ENCODE results near the gene KMT2D. TPM values are rescaled to one million over a fixed set of nuclear protein-coding genes. Genes with fewer than 3 reads are reported as not detected.

KMT2D gene
- polyA plus RNA-seq, 1 of the 3 experiments (the other 2 are of a cell fraction): 30.5 TPM

DNA sequence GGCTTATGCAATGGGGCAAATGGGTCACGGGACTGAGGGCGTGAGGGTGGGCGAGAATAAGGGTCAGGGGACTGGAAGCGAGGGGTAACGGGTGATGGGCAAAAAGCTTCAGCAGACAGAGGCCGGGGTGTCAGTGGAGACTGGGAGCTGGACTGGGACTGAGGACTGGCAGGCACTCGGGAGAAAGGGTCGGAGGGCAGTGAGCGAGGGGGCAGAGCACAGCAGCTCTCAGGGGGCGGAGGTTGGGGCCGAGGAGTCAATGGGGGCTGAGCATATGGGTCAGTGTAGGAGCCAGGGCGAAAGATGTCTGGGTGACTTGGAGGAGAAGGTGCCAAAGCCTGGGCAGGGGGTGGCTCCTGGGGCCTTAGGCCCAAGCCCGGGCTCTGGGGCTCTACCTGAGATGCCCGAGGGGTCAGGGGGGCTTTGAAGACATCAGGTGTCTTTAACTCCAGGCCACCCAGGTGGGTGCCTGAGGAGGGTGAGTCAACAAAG, 20.2 kb downstream of the KMT2D start:
- WGBS (ENCODE audit: low lambda C conversion rate): 92% methylated on average over 14 of the region's 14 CpGs
- Histone ChIP-seq H3K27ac (ENCODE audit: low read depth in 2 of 2, low read length in 1 of 2) (no peak overlapping the region), H3K9me2 (no peaks in the 10 kb centered on the region), H3K9ac (no peak overlapping the region), H2AFZ (ENCODE audit: low read depth) (no peak overlapping the region), H3K4me3 (ENCODE audit: low read depth in 2 of 2, low read length in 1 of 2) (no peak overlapping the region), H3K4me2 (no peak overlapping the region), H3K79me2 (ENCODE audit: insufficient read depth) (no peaks in the 10 kb centered on the region), H3K4me1 (ENCODE audit: control insufficient read depth in 1 of 2, insufficient read depth in 2 of 2, low read depth in 1 of 2, low read length in 1 of 2) (no peaks in the 10 kb centered on the region), H3K9me3 (no peaks in the 10 kb centered on the region), H3K27me3 (ENCODE audit: insufficient read depth) (no peaks in the 10 kb centered on the region), H4K20me1 (ENCODE audit: insufficient read depth) (no peaks in the 10 kb centered on the region), H3K36me3 (replicated peaks in 1 of 2; ENCODE audit: control insufficient read depth in 1 of 2, insufficient read depth in 2 of 2, low read length in 1 of 2) (peaks cover 48 to 87% of the 10 kb centered on the region in 2 experiments), H3F3A (replicated peaks; ENCODE audit: insufficient read depth) (no peaks in the 10 kb centered on the region)
- ChIA-PET POLR2A (interaction anchor here (1.0 kb wide), 1 partner anchor 11 kb away, joined by 3 read pairs; no protein-coding TSS in a partner anchor), CTCF (interaction anchor here (0.6 to 1.3 kb wide), 5 partner anchors 14 to 52 kb away, joined by 3 to 4 read pairs (median 3); no protein-coding TSS in a partner anchor)
- TF ChIP-seq RXRA (IDR thresholded peaks at IDR 0.05; ENCODE audit: borderline replicate concordance, low read depth) (no peak), NFIC (IDR thresholded peaks at IDR 0.05; ENCODE audit: borderline replicate concordance) (no peak), RFX5 (IDR thresholded peaks at IDR 0.05; ENCODE audit: low read length) (no peak), RAD21 (IDR thresholded peaks at IDR 0.05; ENCODE audit: low read length) (no peak), YY1 (IDR thresholded peaks at IDR 0.05; ENCODE audit: low read depth) (no peak), TCF12 (IDR thresholded peaks at IDR 0.05) (no peak), FOSL2 (IDR thresholded peaks at IDR 0.05; ENCODE audit: borderline replicate concordance, low read depth) (no peak), TEAD4 (IDR thresholded peaks at IDR 0.05; ENCODE audit: borderline replicate concordance, insufficient read depth) (no peak)
- DNase-seq: no peak

DNA sequence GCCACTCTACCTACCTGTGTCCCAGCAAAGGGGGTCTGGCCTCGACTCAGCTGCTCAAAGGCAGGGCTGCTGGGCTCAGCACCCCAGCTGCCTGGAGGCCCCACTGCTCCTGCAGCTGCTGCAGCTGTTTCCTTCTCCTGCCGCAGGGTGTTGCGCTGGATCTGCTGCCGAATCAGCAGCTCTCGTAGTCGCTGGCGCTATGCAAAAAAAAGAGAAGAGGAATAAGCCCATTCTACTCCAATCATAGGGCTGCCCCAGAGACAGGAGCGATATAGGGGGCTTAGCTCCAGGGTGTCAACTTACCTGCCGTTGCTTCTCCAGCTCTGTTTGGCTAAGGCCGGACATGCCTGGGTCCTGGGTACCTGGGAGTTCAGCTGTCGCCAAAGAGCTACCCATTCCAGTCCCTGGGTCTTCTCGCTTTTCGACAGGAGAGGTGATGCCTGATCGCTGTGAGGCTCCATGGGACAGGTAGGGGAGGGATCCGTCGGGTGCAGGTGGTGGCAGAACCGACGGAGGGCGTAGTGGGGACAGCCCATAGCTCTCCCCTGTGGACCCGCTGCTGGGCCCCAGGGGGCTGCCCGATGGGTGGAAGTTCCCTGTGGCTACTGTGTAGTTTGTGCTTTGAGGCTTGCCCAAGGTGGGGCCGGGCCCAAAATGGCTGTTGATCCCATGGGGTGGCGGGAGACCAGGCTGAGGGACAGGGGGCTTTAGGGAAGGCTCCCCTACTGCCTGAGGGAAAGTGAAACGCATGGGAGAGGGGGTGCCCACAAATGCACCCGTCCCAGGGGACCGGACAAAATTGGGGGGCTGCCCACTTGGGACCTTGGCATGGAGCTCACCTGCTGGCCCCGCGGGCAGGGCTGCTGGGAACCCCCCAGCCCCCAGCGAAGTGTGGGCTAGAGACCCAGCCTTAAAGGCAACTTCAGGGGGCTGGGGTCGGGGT, 20.9 kb downstream of the KMT2D start:
- DNase-seq: no peak
- Histone ChIP-seq H3K79me2 (ENCODE audit: insufficient read depth) (no peaks in the 10 kb centered on the region), H3K9me3 (no peaks in the 10 kb centered on the region), H3K9me2 (no peaks in the 10 kb centered on the region), H3K4me1 (ENCODE audit: control insufficient read depth in 1 of 2, insufficient read depth in 2 of 2, low read depth in 1 of 2, low read length in 1 of 2) (no peaks in the 10 kb centered on the region), H3K36me3 (replicated peaks in 1 of 2; ENCODE audit: control insufficient read depth in 1 of 2, insufficient read depth in 2 of 2, low read length in 1 of 2) (peaks cover 48 to 88% of the 10 kb centered on the region in 2 experiments), H3K9ac (no peak overlapping the region), H3F3A (replicated peaks; ENCODE audit: insufficient read depth) (no peaks in the 10 kb centered on the region), H2AFZ (ENCODE audit: low read depth) (no peak overlapping the region), H4K20me1 (ENCODE audit: insufficient read depth) (no peaks in the 10 kb centered on the region), H3K4me2 (no peak overlapping the region), H3K27me3 (ENCODE audit: insufficient read depth) (no peaks in the 10 kb centered on the region), H3K4me3 (ENCODE audit: low read depth in 2 of 2, low read length in 1 of 2) (no peak overlapping the region), H3K27ac (ENCODE audit: low read depth in 2 of 2, low read length in 1 of 2) (no peak overlapping the region)
- no peak for TF ChIP-seq TAF1 (IDR thresholded peaks at IDR 0.05; ENCODE audit: borderline replicate concordance, low read depth, low read length)
- TF ChIP-seq, protein P1, sequence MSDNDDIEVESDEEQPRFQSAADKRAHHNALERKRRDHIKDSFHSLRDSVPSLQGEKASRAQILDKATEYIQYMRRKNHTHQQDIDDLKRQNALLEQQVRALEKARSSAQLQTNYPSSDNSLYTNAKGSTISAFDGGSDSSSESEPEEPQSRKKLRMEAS (IDR thresholded peaks at IDR 0.05; ENCODE audit: low read depth): no peak
- TF ChIP-seq, protein P2, sequence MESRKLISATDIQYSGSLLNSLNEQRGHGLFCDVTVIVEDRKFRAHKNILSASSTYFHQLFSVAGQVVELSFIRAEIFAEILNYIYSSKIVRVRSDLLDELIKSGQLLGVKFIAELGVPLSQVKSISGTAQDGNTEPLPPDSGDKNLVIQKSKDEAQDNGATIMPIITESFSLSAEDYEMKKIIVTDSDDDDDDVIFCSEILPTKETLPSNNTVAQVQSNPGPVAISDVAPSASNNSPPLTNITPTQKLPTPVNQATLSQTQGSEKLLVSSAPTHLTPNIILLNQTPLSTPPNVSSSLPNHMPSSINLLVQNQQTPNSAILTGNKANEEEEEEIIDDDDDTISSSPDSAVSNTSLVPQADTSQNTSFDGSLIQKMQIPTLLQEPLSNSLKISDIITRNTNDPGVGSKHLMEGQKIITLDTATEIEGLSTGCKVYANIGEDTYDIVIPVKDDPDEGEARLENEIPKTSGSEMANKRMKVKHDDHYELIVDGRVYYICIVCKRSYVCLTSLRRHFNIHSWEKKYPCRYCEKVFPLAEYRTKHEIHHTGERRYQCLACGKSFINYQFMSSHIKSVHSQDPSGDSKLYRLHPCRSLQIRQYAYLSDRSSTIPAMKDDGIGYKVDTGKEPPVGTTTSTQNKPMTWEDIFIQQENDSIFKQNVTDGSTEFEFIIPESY (IDR thresholded peaks at IDR 0.05; ENCODE audit: borderline replicate concordance, low read depth): no peak
- no peak for TF ChIP-seq FOXJ3 (CRISPR knock-in tag; IDR thresholded peaks at IDR 0.05)
- TF ChIP-seq GATA2 (CRISPR knock-in tag; IDR thresholded peaks at IDR 0.05): no peak
- no peak for TF ChIP-seq TEAD4 (IDR thresholded peaks at IDR 0.05; ENCODE audit: borderline replicate concordance, insufficient read depth)
- TF ChIP-seq NRF1 (IDR thresholded peaks at IDR 0.05; ENCODE audit: low read depth, low read length): no peak
- TF ChIP-seq, protein P3, sequence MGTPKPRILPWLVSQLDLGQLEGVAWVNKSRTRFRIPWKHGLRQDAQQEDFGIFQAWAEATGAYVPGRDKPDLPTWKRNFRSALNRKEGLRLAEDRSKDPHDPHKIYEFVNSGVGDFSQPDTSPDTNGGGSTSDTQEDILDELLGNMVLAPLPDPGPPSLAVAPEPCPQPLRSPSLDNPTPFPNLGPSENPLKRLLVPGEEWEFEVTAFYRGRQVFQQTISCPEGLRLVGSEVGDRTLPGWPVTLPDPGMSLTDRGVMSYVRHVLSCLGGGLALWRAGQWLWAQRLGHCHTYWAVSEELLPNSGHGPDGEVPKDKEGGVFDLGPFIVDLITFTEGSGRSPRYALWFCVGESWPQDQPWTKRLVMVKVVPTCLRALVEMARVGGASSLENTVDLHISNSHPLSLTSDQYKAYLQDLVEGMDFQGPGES (IDR thresholded peaks at IDR 0.05; ENCODE audit: low read depth, low read length): no peak
- TF ChIP-seq SIN3A (IDR thresholded peaks at IDR 0.05; ENCODE audit: borderline replicate concordance, low read depth, low read length): no peak
- no peak for TF ChIP-seq MXI1 (IDR thresholded peaks at IDR 0.05; ENCODE audit: low read depth, low read length)
- TF ChIP-seq NFIC (IDR thresholded peaks at IDR 0.05; ENCODE audit: borderline replicate concordance): no peak
- no peak for TF ChIP-seq RAD21 (IDR thresholded peaks at IDR 0.05; ENCODE audit: low read length)
- TF ChIP-seq POLR2AphosphoS5 (IDR thresholded peaks at IDR 0.05; ENCODE audit: low read depth, low read length): no peak
- TF ChIP-seq, protein P4, sequence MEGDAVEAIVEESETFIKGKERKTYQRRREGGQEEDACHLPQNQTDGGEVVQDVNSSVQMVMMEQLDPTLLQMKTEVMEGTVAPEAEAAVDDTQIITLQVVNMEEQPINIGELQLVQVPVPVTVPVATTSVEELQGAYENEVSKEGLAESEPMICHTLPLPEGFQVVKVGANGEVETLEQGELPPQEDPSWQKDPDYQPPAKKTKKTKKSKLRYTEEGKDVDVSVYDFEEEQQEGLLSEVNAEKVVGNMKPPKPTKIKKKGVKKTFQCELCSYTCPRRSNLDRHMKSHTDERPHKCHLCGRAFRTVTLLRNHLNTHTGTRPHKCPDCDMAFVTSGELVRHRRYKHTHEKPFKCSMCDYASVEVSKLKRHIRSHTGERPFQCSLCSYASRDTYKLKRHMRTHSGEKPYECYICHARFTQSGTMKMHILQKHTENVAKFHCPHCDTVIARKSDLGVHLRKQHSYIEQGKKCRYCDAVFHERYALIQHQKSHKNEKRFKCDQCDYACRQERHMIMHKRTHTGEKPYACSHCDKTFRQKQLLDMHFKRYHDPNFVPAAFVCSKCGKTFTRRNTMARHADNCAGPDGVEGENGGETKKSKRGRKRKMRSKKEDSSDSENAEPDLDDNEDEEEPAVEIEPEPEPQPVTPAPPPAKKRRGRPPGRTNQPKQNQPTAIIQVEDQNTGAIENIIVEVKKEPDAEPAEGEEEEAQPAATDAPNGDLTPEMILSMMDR (IDR thresholded peaks at IDR 0.05): no peak
- ChIA-PET POLR2A (interaction anchor here (1.3 kb wide), 1 partner anchor 10 kb away, joined by 3 read pairs; no protein-coding TSS in a partner anchor), CTCF (interaction anchor here (0.8 to 1.7 kb wide), 6 partner anchors 9 to 51 kb away, joined by 3 to 8 read pairs (median 4); no protein-coding TSS in a partner anchor)
- WGBS (ENCODE audit: low lambda C conversion rate): 98% methylated on average over 23 of the region's 30 CpGs

All from SK-N-SH (cell line).